CD4-positive, CD25-positive, alpha-beta regulatory T cell (primary cell): ENCODE data around the gene HOXC6. TPM values are rescaled to one million over a fixed set of nuclear protein-coding genes. Genes with fewer than 3 reads are reported as not detected.

Experiments
- ATAC-seq, 2 donors: fragments of 150-1000 bp; cut with Tn5 transposase; one replicate each; pipeline ENCODE4 v1.10.0; 2021; ENCODE audit warnings: low read depth in 2 of 2, moderate number of reproducible peaks in 2 of 2, moderate library complexity in 1 of 2
- DNase-seq, 3 donors: peaks; one replicate each; pipeline versions ENCODE4 v3.0.0 to v3.0.0-alpha.2; 2012 to 2022; ENCODE audit warnings: mixed read lengths in 1 of 3
- H3K27ac ChIP-seq: one replicate; pipeline ENCODE4 v1.7.0; 2013; ENCODE audit warnings: mild to moderate bottlenecking, low read length; ENCODE audit not compliant: insufficient read depth, poor library complexity, severe bottlenecking
- H3K27me3 ChIP-seq: one replicate; pipeline ENCODE4 v1.7.0; 2013; ENCODE audit warnings: low read length; ENCODE audit not compliant: control insufficient read depth, insufficient read depth
- H3K36me3 ChIP-seq: one replicate; pipeline ENCODE4 v1.7.0; 2013; ENCODE audit warnings: mild to moderate bottlenecking, low read length, moderate library complexity; ENCODE audit not compliant: control insufficient read depth, insufficient read depth
- H3K4me1 ChIP-seq: 2 replicates; pipeline ENCODE4 v1.7.0; 2013; ENCODE audit warnings: mild to moderate bottlenecking, low read length; ENCODE audit not compliant: insufficient read depth, control insufficient read depth, poor library complexity, severe bottlenecking
- H3K4me3 ChIP-seq: one replicate; pipeline ENCODE4 v1.7.0; 2013; ENCODE audit warnings: low read depth, mild to moderate bottlenecking, low read length, moderate library complexity
- H3K9me3 ChIP-seq, 2 experiments: 1 replicate in 1 of 2; 2 replicates in 1 of 2; pipeline ENCODE4 v1.7.0; 2013; ENCODE audit warnings: low read length in 2 of 2, mild to moderate bottlenecking in 1 of 2, moderate library complexity in 1 of 2; ENCODE audit not compliant: control insufficient read depth in 2 of 2
- H3K27ac Mint-ChIP-seq, 3 donors: one replicate each; pipeline ENCODE4 v1.8.0; 2020 to 2022; ENCODE audit warnings: mild to moderate bottlenecking in 3 of 3, mixed read lengths in 3 of 3, moderate library complexity in 2 of 3
- H3K27me3 Mint-ChIP-seq: one replicate; pipeline ENCODE4 v1.8.0; 2022; ENCODE audit warnings: mild to moderate bottlenecking, mixed read lengths
- H3K36me3 Mint-ChIP-seq: one replicate; pipeline ENCODE4 v1.8.0; 2020; ENCODE audit warnings: mixed read lengths
- H3K4me1 Mint-ChIP-seq, 4 donors: one replicate each; pipeline ENCODE4 v1.8.0; 2020 to 2022; ENCODE audit warnings: mixed read lengths in 4 of 4, mild to moderate bottlenecking in 1 of 4
- H3K4me3 Mint-ChIP-seq, 4 donors: one replicate each; pipeline ENCODE4 v1.8.0; 2020 to 2022; ENCODE audit warnings: mild to moderate bottlenecking in 4 of 4, mixed read lengths in 4 of 4, moderate library complexity in 3 of 4
- H3K9me3 Mint-ChIP-seq, 7 donors: one replicate each; pipeline ENCODE4 v1.8.0; 2020 to 2022; ENCODE audit warnings: mixed read lengths in 7 of 7, mild to moderate bottlenecking in 3 of 7, moderate library complexity in 2 of 7
- polyA plus RNA-seq, 4 donors: library from polyadenylated mRNA; unstranded; fragments of 300-500 nt; fragmentation: Illumina TruSeq; gene quantifications; one replicate each; pipeline ENCODE4 v1.2.3, GENCODE V29; 2021
- total RNA-seq: library from RNA; stranded (reverse); gene quantifications from one replicate; pipeline ENCODE4 v1.2.3, GENCODE V29; 2022

The HOXC6 gene
- not detected for total RNA-seq
- not detected for polyA plus RNA-seq

DNA sequence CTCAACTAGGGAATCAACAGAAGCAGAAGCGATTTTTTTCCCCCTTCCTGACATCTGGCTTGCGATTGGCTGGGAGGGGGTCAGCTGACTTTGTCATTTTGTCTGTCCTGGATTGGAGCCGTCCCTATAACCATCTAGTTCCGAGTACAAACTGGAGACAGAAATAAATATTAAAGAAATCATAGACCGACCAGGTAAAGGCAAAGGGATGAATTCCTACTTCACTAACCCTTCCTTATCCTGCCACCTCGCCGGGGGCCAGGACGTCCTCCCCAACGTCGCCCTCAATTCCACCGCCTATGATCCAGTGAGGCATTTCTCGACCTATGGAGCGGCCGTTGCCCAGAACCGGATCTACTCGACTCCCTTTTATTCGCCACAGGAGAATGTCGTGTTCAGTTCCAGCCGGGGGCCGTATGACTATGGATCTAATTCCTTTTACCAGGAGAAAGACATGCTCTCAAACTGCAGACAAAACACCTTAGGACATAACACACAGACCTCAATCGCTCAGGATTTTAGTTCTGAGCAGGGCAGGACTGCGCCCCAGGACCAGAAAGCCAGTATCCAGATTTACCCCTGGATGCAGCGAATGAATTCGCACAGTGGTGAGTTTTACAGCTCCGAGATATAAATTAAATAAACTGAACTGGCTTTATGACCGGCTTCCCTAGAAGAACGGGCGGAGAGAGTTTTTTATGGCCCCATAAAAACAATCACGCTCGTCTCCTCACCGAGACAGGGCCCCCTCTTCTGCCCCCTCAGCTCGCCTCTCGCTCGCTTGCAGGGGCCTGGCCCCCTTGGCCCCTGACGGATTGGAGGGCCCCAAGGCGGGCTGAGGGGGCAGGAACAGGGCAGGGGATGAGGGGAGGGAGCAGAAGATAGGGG is at the start of gene HOXC6:
TSS of gene HOXC6 (plus strand) at position 127 of the 888 bp plus-strand sequence. CDS start at position 209, 82 bp downstream.
- Mint-ChIP-seq H3K36me3 (no peaks in the 10 kb centered on the region), H3K4me3 (no peak within 1 kb of the TSS), H3K27ac (no peak within 1 kb of the TSS), H3K9me3 (peaks cover 0 to 7% (median 3%) of the 10 kb centered on the region in 7 donors), H3K4me1 (peaks cover 0 to 28% (median 15%) of the 10 kb centered on the region in 4 donors), H3K27me3 (peaks cover 97% of the 10 kb centered on the region)
- Histone ChIP-seq H3K27me3 (peaks cover 45% of the 10 kb centered on the region), H3K9me3 (peaks cover 8 to 16% of the 10 kb centered on the region in 2 experiments), H3K4me1 (peaks cover 18% of the 10 kb centered on the region), H3K27ac (no peak within 1 kb of the TSS), H3K4me3 (no peak within 1 kb of the TSS), H3K36me3 (no peaks in the 10 kb centered on the region)
- no peak for DNase-seq
- ATAC-seq, result no peak

- Histone ChIP-seq H3K27me3 (peaks cover 61% of the 10 kb centered on the region), H3K9me3 (peaks cover 0 to 12% of the 10 kb centered on the region in 2 experiments), H3K27ac (no peak overlapping the region), H3K4me1 (peaks cover 24% of the 10 kb centered on the region), H3K36me3 (no peaks in the 10 kb centered on the region), H3K4me3 (no peak overlapping the region)
- Mint-ChIP-seq H3K27me3 (peaks cover 97% of the 10 kb centered on the region), H3K4me1 (peaks cover 5 to 38% (median 12%) of the 10 kb centered on the region in 4 donors), H3K27ac (no peak overlapping the region), H3K36me3 (no peaks in the 10 kb centered on the region), H3K9me3 (peaks cover 0 to 14% (median 0%) of the 10 kb centered on the region in 7 donors), H3K4me3 (no peak overlapping the region)
- no peak for DNase-seq
- no peak for ATAC-seq
These were observed 49.5 kb upstream of the HOXC6 start for GRCh38 chr12:53978477-53979356.

DNA sequence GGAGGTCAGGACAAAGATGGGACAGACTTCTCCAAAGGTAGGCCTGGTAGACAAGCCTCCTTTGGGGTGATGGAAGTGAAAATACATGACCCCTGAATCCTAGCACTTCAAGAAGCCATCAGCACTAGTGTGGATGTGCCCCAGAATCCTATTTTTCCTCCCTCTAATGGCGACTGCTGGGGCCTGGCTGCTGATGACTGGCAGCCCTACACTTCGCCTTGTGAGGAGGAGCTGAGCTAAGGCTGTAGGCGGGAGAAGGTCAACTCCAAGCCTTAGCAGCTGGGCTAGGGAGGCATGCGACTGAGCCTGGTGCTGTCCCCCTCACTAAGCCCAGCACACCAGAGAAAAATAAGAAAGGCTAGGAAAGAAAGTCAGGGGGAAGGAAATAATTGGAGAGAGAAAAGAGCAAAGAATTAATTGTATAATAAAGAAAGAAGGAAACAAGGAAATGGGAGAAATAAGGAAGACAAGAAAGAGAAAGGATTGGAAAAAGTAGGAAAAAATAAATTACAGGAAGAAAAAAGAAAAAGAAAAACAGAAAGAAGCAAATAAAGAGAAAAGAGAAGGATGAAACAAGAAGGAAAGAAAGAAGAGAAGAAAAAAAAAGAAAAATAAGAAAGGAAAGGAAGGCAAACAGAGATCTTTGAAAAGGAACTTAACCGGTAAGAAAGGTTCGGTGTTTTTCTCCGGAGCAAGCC is 48.0 kb upstream of the HOXC6 start:
- Histone ChIP-seq H3K9me3 (peaks cover 0 to 15% of the 10 kb centered on the region in 2 experiments), H3K4me3 (no peak overlapping the region), H3K27me3 (peaks cover 61% of the 10 kb centered on the region), H3K4me1 (peaks cover 13% of the 10 kb centered on the region), H3K27ac (no peak overlapping the region), H3K36me3 (no peaks in the 10 kb centered on the region)
- Mint-ChIP-seq H3K9me3 (peaks cover 0 to 16% (median 0%) of the 10 kb centered on the region in 7 donors), H3K4me1 (peaks cover 5 to 39% (median 11%) of the 10 kb centered on the region in 4 donors), H3K27me3 (peaks cover 95% of the 10 kb centered on the region), H3K27ac (no peak overlapping the region), H3K4me3 (peak overlapping the region in 2 of 4 donors; percentile 30 to 44), H3K36me3 (no peaks in the 10 kb centered on the region)
- ATAC-seq (no peak), DNase-seq (no peak)

- Mint-ChIP-seq H3K9me3 (peaks cover 0 to 18% (median 0%) of the 10 kb centered on the region in 7 donors), H3K27ac (no peak overlapping the region), H3K4me3 (peak overlapping the region in 2 of 4 donors; percentile 30 to 44), H3K27me3 (peaks cover 94% of the 10 kb centered on the region), H3K36me3 (no peaks in the 10 kb centered on the region), H3K4me1 (peaks cover 5 to 38% (median 13%) of the 10 kb centered on the region in 4 donors)
- Histone ChIP-seq H3K4me3 (no peak overlapping the region), H3K27me3 (peaks cover 56% of the 10 kb centered on the region), H3K36me3 (no peaks in the 10 kb centered on the region), H3K9me3 (peaks cover 0 to 10% of the 10 kb centered on the region in 2 experiments), H3K4me1 (peaks cover 15% of the 10 kb centered on the region), H3K27ac (no peak overlapping the region)
- ATAC-seq, result no peak
- no peak for DNase-seq
These were observed 47.3 kb upstream of the HOXC6 start for GRCh38 chr12:53980802-53981496.

- H3K4me3 Mint-ChIP-seq, result peak overlapping the region in 1 of 4 donors; percentile 28
- peaks cover 22% of the 10 kb centered on the region for H3K4me1 ChIP-seq
- H3K9me3 Mint-ChIP-seq, result peaks cover 0 to 17% (median 0%) of the 10 kb centered on the region in 7 donors
- H3K9me3 ChIP-seq, result peaks cover 0 to 5% of the 10 kb centered on the region in 2 experiments
- H3K27ac Mint-ChIP-seq, result no peak overlapping the region
- H3K36me3 Mint-ChIP-seq, result no peaks in the 10 kb centered on the region
- H3K27me3 Mint-ChIP-seq, result peaks cover 94% of the 10 kb centered on the region
- H3K4me1 Mint-ChIP-seq, result peaks cover 5 to 44% (median 16%) of the 10 kb centered on the region in 4 donors
- H3K4me3 ChIP-seq, result no peak overlapping the region
- ATAC-seq (no peak), DNase-seq (no peak)
- H3K27ac ChIP-seq, result no peak overlapping the region
- peaks cover 56% of the 10 kb centered on the region for H3K27me3 ChIP-seq
- no peaks in the 10 kb centered on the region for H3K36me3 ChIP-seq
These were observed 46.3 kb upstream of the HOXC6 start for GRCh38 chr12:53981634-53982565.

DNA sequence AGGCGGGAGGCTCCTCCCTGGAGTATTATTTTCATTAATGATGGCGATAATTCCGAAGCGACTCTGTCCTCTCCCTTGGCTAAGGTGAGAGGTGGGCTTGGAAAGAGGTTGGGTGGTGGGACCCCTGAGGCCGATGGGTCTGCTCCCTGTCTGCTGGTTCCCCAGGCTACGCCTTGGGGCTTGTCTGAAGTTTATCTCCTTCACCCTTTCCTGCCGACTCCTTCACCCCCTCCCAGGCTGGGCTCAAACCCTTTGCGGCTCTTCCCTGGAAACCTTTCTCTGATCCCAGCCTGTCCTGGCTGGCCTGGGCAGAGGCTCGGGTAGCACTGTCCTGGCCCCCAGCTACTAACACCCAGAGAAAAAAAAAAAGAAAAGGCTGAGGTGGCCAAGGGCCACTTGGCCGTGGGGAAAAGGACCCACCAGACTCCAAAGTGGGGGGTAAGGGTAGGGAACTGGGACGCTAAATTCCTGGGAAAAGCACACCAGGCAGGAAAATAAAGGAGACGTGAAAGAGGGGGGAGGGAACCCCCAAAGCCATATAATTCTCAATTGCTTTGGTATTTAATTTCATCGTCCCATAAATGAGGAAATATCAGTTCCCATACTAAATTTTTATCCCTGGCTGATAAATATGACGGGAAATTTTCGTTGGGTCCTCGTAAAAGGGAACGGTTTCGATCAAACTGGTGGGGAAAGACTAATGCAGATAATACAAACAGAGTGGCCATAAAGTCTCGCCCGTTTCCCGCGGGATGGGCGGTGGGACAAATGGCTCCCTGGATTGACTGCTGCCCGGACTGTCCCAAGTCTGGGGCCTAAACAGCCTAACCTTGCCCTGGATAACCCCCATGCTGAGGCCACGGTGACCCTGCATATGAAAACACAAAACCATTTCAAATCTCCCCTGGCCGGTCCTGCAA is 45.3 kb upstream of the HOXC6 start:
- Histone ChIP-seq H3K9me3 (peaks cover 0 to 5% of the 10 kb centered on the region in 2 experiments), H3K27me3 (peaks cover 55% of the 10 kb centered on the region), H3K4me1 (peaks cover 21% of the 10 kb centered on the region), H3K36me3 (no peaks in the 10 kb centered on the region), H3K27ac (no peak overlapping the region), H3K4me3 (no peak overlapping the region)
- ATAC-seq (no peak), DNase-seq (no peak)
- peak overlapping the region in 2 of 3 donors; percentile 38 to 76 for H3K27ac Mint-ChIP-seq
- H3K36me3 Mint-ChIP-seq, result no peaks in the 10 kb centered on the region
- H3K9me3 Mint-ChIP-seq, result peaks cover 0 to 17% (median 0%) of the 10 kb centered on the region in 7 donors
- H3K4me1 Mint-ChIP-seq, result peaks cover 5 to 50% (median 17%) of the 10 kb centered on the region in 4 donors
- H3K27me3 Mint-ChIP-seq, result peaks cover 94% of the 10 kb centered on the region
- peak overlapping the region in 3 of 4 donors; percentile 24 to 86 (median 36) for H3K4me3 Mint-ChIP-seq
